Measurements from ENCODE around the gene EXOSC5.
"Not testable (repeated sequence)": the region's sequence is repeated elsewhere in the genome, so short reads cannot be mapped to it uniquely, and the experiment has no call there.

Gene EXOSC5

DNA sequence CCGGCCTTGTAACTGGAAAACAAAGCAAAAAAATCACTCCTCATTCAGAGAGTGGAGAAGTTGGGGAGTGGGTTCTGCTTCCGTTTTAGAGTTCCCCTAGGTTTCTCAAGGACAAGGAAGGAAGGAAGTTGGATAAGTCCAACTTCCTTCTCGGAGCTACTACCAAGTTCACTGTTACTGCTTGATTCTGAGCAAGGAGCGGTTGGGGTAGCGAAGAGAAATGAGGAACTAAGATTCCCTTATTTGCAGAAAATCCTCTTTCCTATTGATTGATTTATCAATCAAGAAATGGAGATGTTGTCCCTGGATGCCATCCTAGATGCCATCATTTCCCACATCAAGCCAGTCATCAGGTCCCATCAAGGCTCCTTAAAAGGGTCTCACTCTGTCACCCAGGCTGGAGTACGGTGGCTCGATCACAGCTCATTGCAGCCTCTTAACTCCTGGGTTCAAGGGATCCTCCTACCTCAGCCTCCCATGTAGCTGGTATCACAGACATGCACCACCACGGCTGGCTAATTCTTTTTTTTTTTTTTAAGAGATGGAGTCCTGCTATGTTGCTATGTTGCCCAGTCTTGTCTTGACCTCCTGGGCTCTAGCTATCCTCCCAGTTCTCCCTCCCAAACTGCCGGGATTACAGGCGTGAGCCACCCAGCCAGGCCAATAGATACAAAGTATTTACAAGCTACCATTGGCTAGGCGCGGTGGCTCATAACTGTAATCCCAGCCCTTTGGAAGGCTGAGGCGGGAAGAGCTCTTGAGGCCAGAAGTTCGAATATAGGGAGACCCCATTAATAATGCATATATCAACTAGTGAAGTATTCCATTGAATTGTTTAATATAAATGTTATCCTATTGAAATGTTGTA, 32.4 kb downstream of the EXOSC5 start:
- no peak for DNase-seq

GRCh38 chr19:41363753-41364523, 33.2 kb downstream of the EXOSC5 start, which contains the start of gene B9D2:
TSS of gene B9D2 (minus strand) at chr19:41364149. CDS start at chr19:41363519, 630 bp downstream.
- DNase-seq = peak; percentile 75

- DNase-seq = no peak
These were observed 33.8 kb downstream of the EXOSC5 start for GRCh38 chr19:41363371-41363752.

- no peak for DNase-seq
These were observed 34.9 kb downstream of the EXOSC5 start for GRCh38 chr19:41362143-41362847.

DNA sequence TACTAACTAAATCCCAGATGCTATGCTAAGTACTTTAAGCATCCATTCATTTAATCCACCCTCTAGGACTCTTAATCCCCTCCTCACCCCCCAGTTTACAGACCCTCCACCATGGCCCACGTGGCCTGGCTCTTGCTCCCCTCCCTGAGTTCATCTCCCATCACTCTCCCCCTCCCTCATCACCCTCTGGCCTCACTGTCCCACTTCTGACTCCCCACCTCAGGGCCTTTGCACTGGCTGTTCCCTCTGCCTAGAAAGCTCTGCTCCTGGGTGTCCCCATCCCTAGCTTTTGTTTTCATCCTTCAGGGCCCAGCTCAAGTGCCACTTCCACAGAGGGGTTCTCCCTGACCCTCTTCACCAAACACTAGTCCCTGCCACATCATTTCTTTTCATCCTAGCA, 37.4 kb downstream of the EXOSC5 start:
- DNase-seq = no peak

GRCh38 chr19:41357746-41358145, 39.4 kb downstream of the EXOSC5 start:
- no peak for DNase-seq

GRCh38 chr19:41356984-41357739, 40.0 kb downstream of the EXOSC5 start:
- no peak for DNase-seq

GRCh38 chr19:41355802-41356201, 41.4 kb downstream of the EXOSC5 start:
- no peak for DNase-seq

GRCh38 chr19:41355035-41355434, 42.1 kb downstream of the EXOSC5 start:
- DNase-seq = no peak

DNA sequence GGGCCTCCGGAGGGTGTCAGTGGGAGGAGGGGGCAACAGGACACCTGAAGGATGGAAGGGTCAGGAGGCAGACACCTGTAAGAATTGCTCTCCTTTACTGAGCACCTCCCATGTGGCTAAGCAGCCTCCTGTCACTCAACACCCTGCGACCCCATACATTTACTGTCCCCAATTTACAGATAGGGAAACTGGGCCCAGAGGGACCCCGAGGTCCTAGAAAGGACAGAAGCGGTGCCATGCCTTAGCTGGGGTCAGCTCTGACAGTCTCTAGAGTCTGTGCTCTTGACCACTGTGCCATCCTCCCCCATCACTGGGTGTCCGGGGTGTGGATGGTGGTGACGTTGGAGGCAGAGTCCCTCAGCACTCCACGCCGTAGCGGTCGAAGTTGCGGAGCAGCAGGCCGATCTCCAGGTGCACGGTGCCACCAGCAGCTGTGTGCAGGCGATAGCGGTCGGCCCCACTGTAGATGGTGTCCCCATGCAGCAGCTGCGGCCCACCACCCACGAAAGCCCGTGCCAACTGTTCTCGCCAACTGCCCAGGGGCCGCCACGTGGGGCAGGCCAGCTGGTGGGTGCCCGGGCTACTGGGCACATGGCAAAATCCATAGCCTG, 42.7 kb downstream of the EXOSC5 start:
- no peak for DNase-seq

- DNase-seq = peak; percentile 86
These were observed 43.5 kb downstream of the EXOSC5 start, which contains the start of gene TGFB1 for GRCh38 chr19:41353466-41354342. TSS of gene TGFB1 (minus strand) at chr19:41353922. CDS start at chr19:41353044, 878 bp downstream.

DNA sequence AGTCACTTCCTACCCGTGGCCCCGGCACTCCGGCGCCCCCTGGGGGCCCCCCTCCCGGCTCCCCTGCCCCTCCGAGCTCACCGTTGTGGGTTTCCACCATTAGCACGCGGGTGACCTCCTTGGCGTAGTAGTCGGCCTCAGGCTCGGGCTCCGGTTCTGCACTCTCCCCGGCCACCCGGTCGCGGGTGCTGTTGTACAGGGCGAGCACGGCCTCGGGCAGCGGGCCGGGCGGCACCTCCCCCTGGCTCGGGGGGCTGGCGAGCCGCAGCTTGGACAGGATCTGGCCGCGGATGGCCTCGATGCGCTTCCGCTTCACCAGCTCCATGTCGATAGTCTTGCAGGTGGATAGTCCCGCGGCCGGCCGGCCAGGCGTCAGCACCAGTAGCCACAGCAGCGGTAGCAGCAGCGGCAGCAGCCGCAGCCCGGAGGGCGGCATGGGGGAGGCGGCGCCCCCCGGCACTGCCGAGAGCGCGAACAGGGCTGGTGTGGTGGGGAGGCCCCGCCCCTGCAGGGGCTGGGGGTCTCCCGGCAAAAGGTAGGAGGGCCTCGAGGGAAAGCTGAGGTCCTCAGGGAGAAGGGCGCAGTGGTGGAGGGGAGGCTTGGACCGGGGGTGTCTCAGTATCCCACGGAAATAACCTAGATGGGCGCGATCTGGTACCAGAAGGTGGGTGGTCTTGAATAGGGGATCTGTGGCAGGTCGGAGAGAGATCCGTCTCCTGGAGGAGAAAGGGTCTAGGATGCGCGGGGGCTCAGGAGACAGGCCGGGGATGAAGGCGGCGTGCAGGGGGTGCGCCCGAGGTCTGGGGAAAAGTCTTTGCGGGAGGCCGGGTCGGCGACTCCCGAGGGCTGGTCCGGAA, 44.3 kb downstream of the EXOSC5 start:
- peak; percentile 65 for DNase-seq

DNA sequence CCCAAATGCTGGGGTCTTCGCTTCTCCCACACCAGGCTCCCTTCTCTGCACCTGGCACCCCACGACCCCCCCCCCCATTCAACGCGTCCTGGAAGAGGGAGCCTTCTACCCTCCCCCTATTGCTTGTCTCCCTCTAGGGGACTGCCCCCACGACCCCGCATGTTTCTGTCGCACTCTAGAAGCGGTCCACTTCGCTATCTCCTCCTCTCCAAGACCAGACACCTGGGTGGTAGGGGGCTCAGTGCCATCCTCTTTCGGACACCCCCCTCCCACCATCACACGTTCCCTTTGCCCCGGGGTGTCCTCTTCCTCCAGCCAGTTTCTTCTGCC, 44.9 kb downstream of the EXOSC5 start:
- DNase-seq = no peak

DNA sequence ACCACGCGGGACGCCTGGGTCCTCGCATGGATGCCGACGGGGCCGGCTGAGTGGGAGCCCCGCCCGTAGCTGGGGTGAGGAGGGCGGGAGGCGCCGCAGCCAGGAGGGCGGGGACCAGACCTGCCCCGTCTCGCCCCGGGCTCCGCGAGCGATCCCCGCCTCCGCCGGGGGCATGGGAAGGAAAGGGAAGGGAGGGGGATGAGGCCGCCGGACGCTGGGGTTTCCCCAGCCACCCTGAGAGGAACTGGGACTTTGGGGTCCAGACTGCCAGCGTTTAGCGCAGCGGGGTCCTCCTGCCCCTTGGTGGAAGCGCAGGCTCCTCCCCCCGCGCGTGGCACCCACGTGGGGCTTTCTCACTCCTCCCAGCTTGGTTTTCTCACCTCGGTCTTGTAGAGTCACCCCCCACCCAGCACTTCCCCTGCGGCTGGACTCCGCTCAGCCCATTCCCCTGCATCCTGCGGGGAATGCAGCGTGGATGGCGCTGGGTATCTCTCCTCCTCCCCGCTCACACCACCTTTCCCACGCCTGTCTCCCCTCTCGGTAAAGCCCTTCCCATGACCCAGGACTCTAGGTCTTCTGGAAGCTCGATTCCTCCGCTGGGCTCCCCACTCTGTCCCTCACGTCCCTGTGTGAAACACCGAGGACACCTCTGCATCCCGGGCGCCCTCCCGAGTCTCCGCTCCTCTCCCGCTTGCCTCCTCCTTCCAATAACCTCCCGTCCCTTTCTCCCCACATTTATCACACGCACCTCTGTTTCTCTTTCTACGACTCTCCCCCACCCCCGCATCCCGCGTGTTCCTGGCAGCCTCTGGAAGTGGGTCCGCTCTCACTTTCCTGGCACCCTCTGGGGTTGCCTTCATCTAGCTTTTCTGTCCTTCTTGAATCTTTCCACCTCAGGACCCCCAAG, 45.6 kb downstream of the EXOSC5 start:
- DNase-seq = peak; percentile 64

DNA sequence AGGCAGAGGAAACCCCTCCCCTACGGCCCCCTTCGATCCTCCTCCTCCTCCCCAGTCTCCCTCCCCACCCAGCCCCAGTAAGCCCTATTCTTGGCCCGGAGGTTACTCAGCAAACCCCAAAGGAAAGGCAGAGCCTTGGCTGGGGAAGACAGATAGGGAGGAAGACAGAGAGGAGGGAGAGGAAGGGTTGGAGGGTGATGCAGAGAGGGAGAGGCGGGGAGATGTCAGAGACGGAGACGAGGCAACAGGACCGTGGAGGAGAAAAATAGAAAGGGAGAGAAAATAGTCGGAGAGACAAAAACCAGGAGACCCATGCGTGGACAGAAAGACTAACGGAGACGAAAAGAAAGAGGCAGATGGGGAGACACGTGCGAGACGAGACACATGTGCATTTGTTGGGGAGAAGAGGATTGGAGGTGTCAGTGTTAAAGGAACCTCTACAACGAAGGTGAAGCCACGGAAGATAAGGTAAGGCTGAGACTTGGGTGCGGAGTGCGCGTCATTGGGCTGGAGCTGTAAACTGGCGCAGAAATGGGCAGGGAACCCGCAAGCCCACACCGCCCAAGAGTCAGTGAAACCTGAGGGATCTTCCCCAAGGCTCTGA, 46.3 kb downstream of the EXOSC5 start:
- no peak for DNase-seq

GRCh38 chr19:41346916-41347315, 50.2 kb downstream of the EXOSC5 start:
- not testable (repeated sequence) for DNase-seq

GRCh38 chr19:41344162-41344561, 53.0 kb downstream of the EXOSC5 start:
- DNase-seq = no peak

- DNase-seq = no peak
These were observed 55.3 kb downstream of the EXOSC5 start for GRCh38 chr19:41341669-41342490.
